Measurements from ENCODE around the gene MAST4. TPM values are rescaled to one million over a fixed set of nuclear protein-coding genes. Genes with fewer than 3 reads are reported as not detected.

The MAST4 gene
- total and polyA plus RNA-seq, 2 of the 13 experiments (the other 11 are each of a cell fraction or from before 2014, with no cell fraction given) = 3.4 to 3.7 TPM

- no peak for TF ChIP-seq IKZF1 (IDR thresholded peaks at IDR 0.05)
- TF ChIP-seq NR2C2 (CRISPR knock-in tag; IDR thresholded peaks at IDR 0.05; ENCODE audit: borderline replicate concordance) = no peak; the same call in 1 of the 2 replicates
- no peak; the same call in 1 of the 2 replicates for TF ChIP-seq ZNF710 (CRISPR knock-in tag; IDR thresholded peaks at IDR 0.05; ENCODE audit: borderline replicate concordance)
- TF ChIP-seq ZNF891 (CRISPR knock-in tag; IDR thresholded peaks at IDR 0.05) = no peak
- TF ChIP-seq ZNF101 (CRISPR knock-in tag; IDR thresholded peaks at IDR 0.05; ENCODE audit: borderline replicate concordance, low read depth) = no peak
- TF ChIP-seq KMT2A (CRISPR knock-in tag; IDR thresholded peaks at IDR 0.05) = peak; percentile 18; the same call in 1 of the 2 replicates
- no peak for TF ChIP-seq LBX2 (CRISPR knock-in tag; IDR thresholded peaks at IDR 0.05; ENCODE audit: borderline replicate concordance)
- TF ChIP-seq ATF2 (CRISPR knock-in tag; IDR thresholded peaks at IDR 0.05) = no peak; the same call in 1 of the 2 replicates
- TF ChIP-seq KDM5A (IDR thresholded peaks at IDR 0.05; ENCODE audit: borderline replicate concordance, low read length) = peak; percentile 52; the same call in 1 of the 2 replicates
- no peak for TF ChIP-seq ZNF629 (CRISPR knock-in tag; conservative IDR thresholded peaks at IDR 0.05)
- TF ChIP-seq PCBP2 (optimal IDR thresholded peaks at IDR 0.05; ENCODE audit: low read depth, low read length, poor library complexity, severe bottlenecking) = no peak
- no peak for TF ChIP-seq ZGPAT (CRISPR knock-in tag; IDR thresholded peaks at IDR 0.05)
- TF ChIP-seq CREB3 (CRISPR knock-in tag; IDR thresholded peaks at IDR 0.05) = no peak
- TF ChIP-seq PRDM15 (CRISPR knock-in tag; IDR thresholded peaks at IDR 0.05) = peak; percentile 62; the same call in 1 of the 2 replicates
- no peak for TF ChIP-seq ZNF557 (CRISPR knock-in tag; IDR thresholded peaks at IDR 0.05)
- TF ChIP-seq JARID2 (CRISPR knock-in tag; IDR thresholded peaks at IDR 0.05; ENCODE audit: insufficient replicate concordance) = no peak
These were observed 407.9 kb downstream of the MAST4 start (continued) for GRCh38 chr5:67003935-67004729.

Data from HepG2 (cell line).